Measurements from ENCODE around the gene KRTAP9-1. TPM values are rescaled to one million over a fixed set of nuclear protein-coding genes. Genes with fewer than 3 reads are reported as not detected.
A peak's percentile ranks its signal among the peaks of the same experiment; 100 is the strongest.

The KRTAP9-1 gene
- total and polyA plus RNA-seq, 2 donors from 2014 or later, result not detected

- FAIRE-seq (no peak), DNase-seq (no peak)
- Histone ChIP-seq H3K4me3 (ENCODE audit: low read length in 3 of 3) (no peak within 1 kb of the TSS), H3K36me3 (ENCODE audit: control insufficient read depth in 2 of 3, insufficient read depth in 3 of 3, low read length in 3 of 3) (no peaks in the 10 kb centered on the region), H3K27me3 (ENCODE audit: control insufficient read depth, insufficient read depth, low read length) (no peaks in the 10 kb centered on the region), H3K9me3 (ENCODE audit: control insufficient read depth in 2 of 3, insufficient read depth in 1 of 3, low read length in 3 of 3) (no peaks in the 10 kb centered on the region), H3K9ac (ENCODE audit: low read length in 3 of 3) (no peak within 1 kb of the TSS), H3K4me1 (ENCODE audit: control insufficient read depth in 2 of 3, insufficient read depth in 2 of 3, low read depth in 1 of 3, low read length in 3 of 3) (no peaks in the 10 kb centered on the region), H3K27ac (ENCODE audit: low read depth in 2 of 2, low read length in 2 of 2) (no peak within 1 kb of the TSS)
- intact Hi-C loops (cut with DNase I), result no loop called here
- TF ChIP-seq, protein P1, sequence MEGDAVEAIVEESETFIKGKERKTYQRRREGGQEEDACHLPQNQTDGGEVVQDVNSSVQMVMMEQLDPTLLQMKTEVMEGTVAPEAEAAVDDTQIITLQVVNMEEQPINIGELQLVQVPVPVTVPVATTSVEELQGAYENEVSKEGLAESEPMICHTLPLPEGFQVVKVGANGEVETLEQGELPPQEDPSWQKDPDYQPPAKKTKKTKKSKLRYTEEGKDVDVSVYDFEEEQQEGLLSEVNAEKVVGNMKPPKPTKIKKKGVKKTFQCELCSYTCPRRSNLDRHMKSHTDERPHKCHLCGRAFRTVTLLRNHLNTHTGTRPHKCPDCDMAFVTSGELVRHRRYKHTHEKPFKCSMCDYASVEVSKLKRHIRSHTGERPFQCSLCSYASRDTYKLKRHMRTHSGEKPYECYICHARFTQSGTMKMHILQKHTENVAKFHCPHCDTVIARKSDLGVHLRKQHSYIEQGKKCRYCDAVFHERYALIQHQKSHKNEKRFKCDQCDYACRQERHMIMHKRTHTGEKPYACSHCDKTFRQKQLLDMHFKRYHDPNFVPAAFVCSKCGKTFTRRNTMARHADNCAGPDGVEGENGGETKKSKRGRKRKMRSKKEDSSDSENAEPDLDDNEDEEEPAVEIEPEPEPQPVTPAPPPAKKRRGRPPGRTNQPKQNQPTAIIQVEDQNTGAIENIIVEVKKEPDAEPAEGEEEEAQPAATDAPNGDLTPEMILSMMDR (IDR thresholded peaks at IDR 0.05; ENCODE audit: borderline replicate concordance, extremely low read depth, insufficient read depth), result no peak
Measured at GRCh38 chr17:41160648-41161047, 29.0 kb upstream of the KRTAP9-1 start, which contains the start of gene KRTAP4-4. Gene KRTAP4-4, minus strand, starts transcription at chr17:41160748. Its CDS starts 57 bp downstream, at chr17:41160691.

GRCh38 chr17:41163828-41164227 lies 25.9 kb upstream of the KRTAP9-1 start:
- intact Hi-C loops (cut with DNase I), result no loop called here
- no peak overlapping the region for H3K4me3 ChIP-seq (ENCODE audit: low read length in 3 of 3)
- no peak overlapping the region for H3K9ac ChIP-seq (ENCODE audit: low read length in 3 of 3)
- H3K9me3 ChIP-seq (ENCODE audit: control insufficient read depth in 2 of 3, insufficient read depth in 1 of 3, low read length in 3 of 3), result no peaks in the 10 kb centered on the region
- no peak for FAIRE-seq
- H3K27me3 ChIP-seq (ENCODE audit: control insufficient read depth, insufficient read depth, low read length), result no peaks in the 10 kb centered on the region
- H3K36me3 ChIP-seq (ENCODE audit: control insufficient read depth in 2 of 3, insufficient read depth in 3 of 3, low read length in 3 of 3), result no peaks in the 10 kb centered on the region
- TF ChIP-seq, protein P1 (IDR thresholded peaks at IDR 0.05; ENCODE audit: borderline replicate concordance, extremely low read depth, insufficient read depth), result no peak
- no peaks in the 10 kb centered on the region for H3K4me1 ChIP-seq (ENCODE audit: control insufficient read depth in 2 of 3, insufficient read depth in 2 of 3, low read depth in 1 of 3, low read length in 3 of 3)
- DNase-seq, result no peak
- H3K27ac ChIP-seq (ENCODE audit: low read depth in 2 of 2, low read length in 2 of 2), result no peak overlapping the region

DNA sequence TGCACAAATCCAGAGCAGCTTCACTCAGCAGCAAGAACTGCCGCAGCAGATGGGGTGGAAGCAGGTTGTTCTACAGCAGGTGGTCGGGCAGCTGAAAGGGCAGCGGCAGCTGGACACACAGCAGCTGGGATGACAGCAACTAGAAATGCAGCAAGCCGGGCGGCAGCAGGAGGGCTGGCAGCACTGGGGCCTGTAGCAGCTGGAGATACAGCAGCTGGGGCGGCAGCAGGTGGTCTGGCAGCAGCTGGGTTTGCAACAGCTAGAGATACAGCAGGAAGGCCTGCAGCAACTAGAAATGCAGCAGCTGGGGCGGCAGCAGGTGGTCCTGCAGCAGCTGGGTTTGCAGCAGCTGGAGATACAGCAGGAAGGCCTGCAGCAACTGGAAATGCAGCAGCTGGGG lies 22.1 kb upstream of the KRTAP9-1 start:
- peak in 1 of 5 donors; percentile 52 for DNase-seq
- intact Hi-C loops (cut with DNase I), result no loop called here
- FAIRE-seq, result no peak

More for the DNA sequence above, 22.1 kb upstream of the KRTAP9-1 start:
- Histone ChIP-seq H3K4me3 (ENCODE audit: low read length in 3 of 3) (no peak overlapping the region), H3K9me3 (ENCODE audit: control insufficient read depth in 2 of 3, insufficient read depth in 1 of 3, low read length in 3 of 3) (no peaks in the 10 kb centered on the region), H3K9ac (ENCODE audit: low read length in 3 of 3) (no peak overlapping the region), H3K4me1 (ENCODE audit: control insufficient read depth in 2 of 3, insufficient read depth in 2 of 3, low read depth in 1 of 3, low read length in 3 of 3) (no peaks in the 10 kb centered on the region), H3K27me3 (ENCODE audit: control insufficient read depth, insufficient read depth, low read length) (no peaks in the 10 kb centered on the region), H3K36me3 (ENCODE audit: control insufficient read depth in 2 of 3, insufficient read depth in 3 of 3, low read length in 3 of 3) (no peaks in the 10 kb centered on the region), H3K27ac (ENCODE audit: low read depth in 2 of 2, low read length in 2 of 2) (no peak overlapping the region)
- TF ChIP-seq, protein P1 (IDR thresholded peaks at IDR 0.05; ENCODE audit: borderline replicate concordance, extremely low read depth, insufficient read depth), result no peak

Data from kidney (tissue), 14 donors.